H1 (cell line): Measurements from ENCODE around the gene MEIOSIN.

Source experiments
- CHD1 ChIP-seq: IDR thresholded peaks from 2 replicates; pipeline ENCODE4 v1.6.1; 2012; ENCODE audit warnings: low read depth, low read length, improper control_type of control experiment
- EP300 ChIP-seq, 2 experiments: IDR thresholded peaks; 1 replicate in 1 of 2; 2 replicates in 1 of 2; pipeline ENCODE4 v1.6.1; 2011 to 2012; ENCODE audit warnings: low read depth in 2 of 2, low read length in 2 of 2, mild to moderate bottlenecking in 2 of 2, borderline replicate concordance in 1 of 2, inconsistent platforms in 1 of 2, moderate library complexity in 1 of 2
- PHF8 ChIP-seq: fragments of 200-600 bp; sonication (generic); conservative IDR thresholded peaks from 2 replicates; pipeline ENCODE4 v1.7.1; 2012; ENCODE audit warnings: low read depth, mild to moderate bottlenecking, inconsistent platforms, low read length, moderate library complexity
- POLR2A ChIP-seq, 2 experiments: IDR thresholded peaks; 1 replicate in 1 of 2; 2 replicates in 1 of 2; pipeline ENCODE4 v1.6.1; 2011; ENCODE audit warnings: low read depth in 2 of 2, low read length in 2 of 2, mild to moderate bottlenecking in 2 of 2; ENCODE audit errors: control extremely low read depth in 1 of 2
- RXRA ChIP-seq: IDR thresholded peaks from 2 replicates; pipeline ENCODE4 v1.6.1; 2011; ENCODE audit warnings: low read depth, mild to moderate bottlenecking, low read length, moderate library complexity; ENCODE audit not compliant: insufficient read depth
- TAF1 ChIP-seq: IDR thresholded peaks from 2 replicates; pipeline ENCODE4 v1.6.1; 2011; ENCODE audit warnings: mild to moderate bottlenecking, low read depth, low read length
- TF ChIP-seq, protein P1 (sequence below), 3 experiments: IDR thresholded peaks; 1 replicate in 2 of 3; 2 replicates in 1 of 3; pipeline versions ENCODE4 v1.5.1 to v1.6.1; 2011; ENCODE audit warnings: low read length in 3 of 3, mild to moderate bottlenecking in 3 of 3, inconsistent platforms in 2 of 3, low read depth in 1 of 3, moderate library complexity in 1 of 3; ENCODE audit not compliant: insufficient read depth in 1 of 3; ENCODE audit errors: control extremely low read depth in 1 of 3

- TF ChIP-seq, protein P1, sequence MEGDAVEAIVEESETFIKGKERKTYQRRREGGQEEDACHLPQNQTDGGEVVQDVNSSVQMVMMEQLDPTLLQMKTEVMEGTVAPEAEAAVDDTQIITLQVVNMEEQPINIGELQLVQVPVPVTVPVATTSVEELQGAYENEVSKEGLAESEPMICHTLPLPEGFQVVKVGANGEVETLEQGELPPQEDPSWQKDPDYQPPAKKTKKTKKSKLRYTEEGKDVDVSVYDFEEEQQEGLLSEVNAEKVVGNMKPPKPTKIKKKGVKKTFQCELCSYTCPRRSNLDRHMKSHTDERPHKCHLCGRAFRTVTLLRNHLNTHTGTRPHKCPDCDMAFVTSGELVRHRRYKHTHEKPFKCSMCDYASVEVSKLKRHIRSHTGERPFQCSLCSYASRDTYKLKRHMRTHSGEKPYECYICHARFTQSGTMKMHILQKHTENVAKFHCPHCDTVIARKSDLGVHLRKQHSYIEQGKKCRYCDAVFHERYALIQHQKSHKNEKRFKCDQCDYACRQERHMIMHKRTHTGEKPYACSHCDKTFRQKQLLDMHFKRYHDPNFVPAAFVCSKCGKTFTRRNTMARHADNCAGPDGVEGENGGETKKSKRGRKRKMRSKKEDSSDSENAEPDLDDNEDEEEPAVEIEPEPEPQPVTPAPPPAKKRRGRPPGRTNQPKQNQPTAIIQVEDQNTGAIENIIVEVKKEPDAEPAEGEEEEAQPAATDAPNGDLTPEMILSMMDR (IDR thresholded peaks at IDR 0.05; ENCODE audit: control extremely low read depth in 1 of 3, insufficient read depth in 1 of 3, low read depth in 1 of 3, low read length in 3 of 3): no peak
- TF ChIP-seq RXRA (no peak), PHF8 (no peak), POLR2A (IDR thresholded peaks at IDR 0.05; ENCODE audit: control extremely low read depth in 1 of 2, low read depth in 2 of 2, low read length in 2 of 2) (no peak), TAF1 (no peak), EP300 (IDR thresholded peaks at IDR 0.05; ENCODE audit: borderline replicate concordance in 1 of 2, low read depth in 2 of 2, low read length in 2 of 2) (no peak), CHD1 (no peak)
Observed at GRCh38 chr19:45765702-45766295, 32.6 kb downstream of the MEIOSIN start.
